Measurements from ENCODE around the gene TMEM19.
"Not testable (repeated sequence)": the region's sequence is repeated elsewhere in the genome, so short reads cannot be mapped to it uniquely, and the experiment has no call there.

TMEM19 gene

DNA sequence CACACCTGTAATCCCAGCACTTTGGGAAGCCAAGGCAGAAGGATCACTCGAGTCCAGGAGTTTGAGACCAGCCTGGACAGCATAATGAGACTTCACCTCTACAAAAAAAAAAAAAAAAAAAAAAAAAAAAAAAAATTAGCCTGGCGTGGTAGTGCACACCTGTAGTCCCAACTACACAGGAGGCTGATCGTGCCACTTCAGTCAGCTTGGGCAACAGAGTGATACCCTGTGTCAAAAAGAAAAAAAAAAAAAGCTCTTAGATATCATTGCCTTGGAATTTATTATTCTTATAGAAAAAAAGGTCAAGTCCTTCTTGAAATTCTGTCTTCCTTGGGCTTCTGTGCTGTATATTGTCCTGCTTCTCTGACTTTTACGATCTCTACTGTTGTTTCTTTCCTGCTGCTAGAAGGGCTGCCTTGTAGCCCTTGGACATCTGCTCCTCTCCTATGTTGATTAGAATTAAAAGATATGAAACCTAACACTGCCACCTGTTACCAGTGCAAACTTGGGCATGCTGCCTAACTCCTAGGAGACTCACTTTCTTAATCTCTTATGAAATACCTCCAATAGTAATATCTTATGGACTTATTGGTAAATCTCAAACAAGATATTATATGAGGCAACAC is 5.7 kb downstream of the TMEM19 start:
- H3K9ac ChIP-seq (ENCODE audit: low read length in 2 of 2) = no peak overlapping the region
- no peaks in the 10 kb centered on the region for H3K36me3 ChIP-seq (ENCODE audit: control insufficient read depth in 2 of 2, insufficient read depth in 2 of 2, low read length in 2 of 2)
- no peaks in the 10 kb centered on the region for H3K9me3 ChIP-seq (ENCODE audit: control insufficient read depth in 2 of 2, low read length in 2 of 2)
- no peak overlapping the region for H3K4me3 ChIP-seq (ENCODE audit: low read length in 2 of 2)
- no peak overlapping the region for H3K27ac ChIP-seq (ENCODE audit: low read length)
- H3K27me3 ChIP-seq (ENCODE audit: control insufficient read depth in 1 of 2, insufficient read depth in 2 of 2, low read length in 2 of 2) = no peaks in the 10 kb centered on the region
- no peaks in the 10 kb centered on the region for H3K4me1 ChIP-seq (ENCODE audit: control insufficient read depth, insufficient read depth, low read length)

GRCh38 chr12:71693126-71693525 is 7.2 kb downstream of the TMEM19 start:
- H3K9ac ChIP-seq (ENCODE audit: low read length in 2 of 2) = no peak overlapping the region
- no peak overlapping the region for H3K4me3 ChIP-seq (ENCODE audit: low read length in 2 of 2)
- no peaks in the 10 kb centered on the region for H3K4me1 ChIP-seq (ENCODE audit: control insufficient read depth, insufficient read depth, low read length)
- peaks cover 0 to 8% of the 10 kb centered on the region in 2 donors for H3K36me3 ChIP-seq (ENCODE audit: control insufficient read depth in 2 of 2, insufficient read depth in 2 of 2, low read length in 2 of 2)
- no peaks in the 10 kb centered on the region for H3K27me3 ChIP-seq (ENCODE audit: control insufficient read depth in 1 of 2, insufficient read depth in 2 of 2, low read length in 2 of 2)
- H3K9me3 ChIP-seq (ENCODE audit: control insufficient read depth in 2 of 2, low read length in 2 of 2) = no peaks in the 10 kb centered on the region
- no peak overlapping the region for H3K27ac ChIP-seq (ENCODE audit: low read length)

GRCh38 chr12:71693651-71694050 is 7.8 kb downstream of the TMEM19 start:
- H3K27ac ChIP-seq (ENCODE audit: low read length); H3K4me3 ChIP-seq (ENCODE audit: low read length in 2 of 2): not testable (repeated sequence)

GRCh38 chr12:71694099-71694820 is 8.4 kb downstream of the TMEM19 start:
- no peaks in the 10 kb centered on the region for H3K4me1 ChIP-seq (ENCODE audit: control insufficient read depth, insufficient read depth, low read length)
- H3K9ac ChIP-seq (ENCODE audit: low read length in 2 of 2) = no peak overlapping the region
- no peaks in the 10 kb centered on the region for H3K9me3 ChIP-seq (ENCODE audit: control insufficient read depth in 2 of 2, low read length in 2 of 2)
- H3K27ac ChIP-seq (ENCODE audit: low read length) = no peak overlapping the region
- no peak overlapping the region for H3K4me3 ChIP-seq (ENCODE audit: low read length in 2 of 2)
- no peaks in the 10 kb centered on the region for H3K27me3 ChIP-seq (ENCODE audit: control insufficient read depth in 1 of 2, insufficient read depth in 2 of 2, low read length in 2 of 2)
- peaks cover 4 to 16% of the 10 kb centered on the region in 2 donors for H3K36me3 ChIP-seq (ENCODE audit: control insufficient read depth in 2 of 2, insufficient read depth in 2 of 2, low read length in 2 of 2)

More at GRCh38 chr12:71693651-71694050, 7.8 kb downstream of the TMEM19 start:
- H3K9ac ChIP-seq (ENCODE audit: low read length in 2 of 2); H3K27me3 ChIP-seq (ENCODE audit: control insufficient read depth in 1 of 2, insufficient read depth in 2 of 2, low read length in 2 of 2); H3K4me1 ChIP-seq (ENCODE audit: control insufficient read depth, insufficient read depth, low read length); H3K9me3 ChIP-seq (ENCODE audit: control insufficient read depth in 2 of 2, low read length in 2 of 2): not testable (repeated sequence)
- peaks cover 0 to 11% of the 10 kb centered on the region in 2 donors for H3K36me3 ChIP-seq (ENCODE audit: control insufficient read depth in 2 of 2, insufficient read depth in 2 of 2, low read length in 2 of 2)

DNA sequence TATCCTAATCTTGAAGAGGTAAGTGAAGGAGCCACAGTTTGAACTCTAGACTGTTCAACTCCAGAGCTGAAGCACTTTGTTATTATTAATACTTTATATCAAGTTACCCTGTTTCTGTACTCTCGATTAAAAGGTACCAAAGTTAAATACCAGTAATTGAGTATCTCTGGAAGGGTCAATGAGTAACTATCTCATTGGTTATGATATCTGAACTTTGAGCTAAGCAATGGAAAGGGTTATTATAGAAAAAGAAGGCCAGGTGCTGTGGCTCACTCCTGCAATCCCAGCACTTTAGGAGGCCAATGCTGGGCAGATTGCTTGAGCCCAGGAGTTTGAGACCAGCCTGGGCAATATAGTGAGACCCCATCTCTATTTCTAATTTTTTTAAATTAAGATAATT is 9.9 kb downstream of the TMEM19 start:
- H3K4me3 ChIP-seq (ENCODE audit: low read length in 2 of 2) = no peak overlapping the region
- H3K9ac ChIP-seq (ENCODE audit: low read length in 2 of 2) = no peak overlapping the region
- peaks cover 11 to 25% of the 10 kb centered on the region in 2 donors for H3K36me3 ChIP-seq (ENCODE audit: control insufficient read depth in 2 of 2, insufficient read depth in 2 of 2, low read length in 2 of 2)
- no peaks in the 10 kb centered on the region for H3K4me1 ChIP-seq (ENCODE audit: control insufficient read depth, insufficient read depth, low read length)
- H3K9me3 ChIP-seq (ENCODE audit: control insufficient read depth in 2 of 2, low read length in 2 of 2) = no peaks in the 10 kb centered on the region
- no peak overlapping the region for H3K27ac ChIP-seq (ENCODE audit: low read length)
- no peaks in the 10 kb centered on the region for H3K27me3 ChIP-seq (ENCODE audit: control insufficient read depth in 1 of 2, insufficient read depth in 2 of 2, low read length in 2 of 2)

- peaks cover 16 to 24% of the 10 kb centered on the region in 2 donors for H3K36me3 ChIP-seq (ENCODE audit: control insufficient read depth in 2 of 2, insufficient read depth in 2 of 2, low read length in 2 of 2)
- not testable (repeated sequence) for H3K9me3 ChIP-seq (ENCODE audit: control insufficient read depth in 2 of 2, low read length in 2 of 2); H3K4me3 ChIP-seq (ENCODE audit: low read length in 2 of 2); H3K9ac ChIP-seq (ENCODE audit: low read length in 2 of 2); H3K27ac ChIP-seq (ENCODE audit: low read length); H3K4me1 ChIP-seq (ENCODE audit: control insufficient read depth, insufficient read depth, low read length); H3K27me3 ChIP-seq (ENCODE audit: control insufficient read depth in 1 of 2, insufficient read depth in 2 of 2, low read length in 2 of 2)
Measured at GRCh38 chr12:71702181-71702580, 16.3 kb downstream of the TMEM19 start.

GRCh38 chr12:71702590-71702989 is 16.7 kb downstream of the TMEM19 start:
- H3K27me3 ChIP-seq (ENCODE audit: control insufficient read depth in 1 of 2, insufficient read depth in 2 of 2, low read length in 2 of 2) = no peaks in the 10 kb centered on the region
- no peaks in the 10 kb centered on the region for H3K9me3 ChIP-seq (ENCODE audit: control insufficient read depth in 2 of 2, low read length in 2 of 2)
- no peaks in the 10 kb centered on the region for H3K4me1 ChIP-seq (ENCODE audit: control insufficient read depth, insufficient read depth, low read length)
- H3K27ac ChIP-seq (ENCODE audit: low read length) = no peak overlapping the region
- no peak overlapping the region for H3K9ac ChIP-seq (ENCODE audit: low read length in 2 of 2)
- peaks cover 16 to 22% of the 10 kb centered on the region in 2 donors for H3K36me3 ChIP-seq (ENCODE audit: control insufficient read depth in 2 of 2, insufficient read depth in 2 of 2, low read length in 2 of 2)
- H3K4me3 ChIP-seq (ENCODE audit: low read length in 2 of 2) = no peak overlapping the region

GRCh38 chr12:71703206-71703605 is 17.3 kb downstream of the TMEM19 start:
- Histone ChIP-seq H3K27ac (ENCODE audit: low read length) (no peak overlapping the region), H3K36me3 (ENCODE audit: control insufficient read depth in 2 of 2, insufficient read depth in 2 of 2, low read length in 2 of 2) (peaks cover 16 to 17% of the 10 kb centered on the region in 2 donors), H3K9me3 (ENCODE audit: control insufficient read depth in 2 of 2, low read length in 2 of 2) (no peaks in the 10 kb centered on the region), H3K9ac (ENCODE audit: low read length in 2 of 2) (no peak overlapping the region), H3K4me1 (ENCODE audit: control insufficient read depth, insufficient read depth, low read length) (no peaks in the 10 kb centered on the region), H3K4me3 (ENCODE audit: low read length in 2 of 2) (no peak overlapping the region), H3K27me3 (ENCODE audit: control insufficient read depth in 1 of 2, insufficient read depth in 2 of 2, low read length in 2 of 2) (no peaks in the 10 kb centered on the region)

- Histone ChIP-seq H3K4me3 (ENCODE audit: low read length in 2 of 2) (no peak overlapping the region), H3K27ac (ENCODE audit: low read length) (no peak overlapping the region), H3K36me3 (ENCODE audit: control insufficient read depth in 2 of 2, insufficient read depth in 2 of 2, low read length in 2 of 2) (peaks cover 5 to 11% of the 10 kb centered on the region in 2 donors), H3K27me3 (ENCODE audit: control insufficient read depth in 1 of 2, insufficient read depth in 2 of 2, low read length in 2 of 2) (no peaks in the 10 kb centered on the region), H3K9me3 (ENCODE audit: control insufficient read depth in 2 of 2, low read length in 2 of 2) (no peaks in the 10 kb centered on the region), H3K9ac (ENCODE audit: low read length in 2 of 2) (no peak overlapping the region), H3K4me1 (ENCODE audit: control insufficient read depth, insufficient read depth, low read length) (no peaks in the 10 kb centered on the region)
Measured at GRCh38 chr12:71704920-71705319, 19.0 kb downstream of the TMEM19 start.

DNA sequence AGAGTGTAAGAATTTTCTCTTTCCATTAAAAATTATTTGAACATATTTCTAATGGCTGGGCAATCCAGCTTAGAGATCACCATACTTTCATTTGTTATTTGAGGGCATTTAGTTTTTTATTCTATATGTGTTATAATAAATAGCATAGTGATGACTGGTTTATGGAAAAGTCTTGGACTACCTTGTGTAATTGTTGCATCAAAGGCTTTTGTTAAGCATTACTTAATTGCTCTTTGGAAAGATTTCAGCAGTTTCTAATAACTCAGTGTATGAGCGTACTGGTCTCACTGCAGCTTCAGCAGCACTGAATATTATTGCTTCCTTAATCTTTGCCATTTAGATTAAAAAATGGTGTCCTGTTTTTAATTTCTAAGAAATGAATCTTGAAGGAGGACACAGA is 22.8 kb downstream of the TMEM19 start:
- Histone ChIP-seq H3K4me3 (ENCODE audit: low read length in 2 of 2) (no peak overlapping the region), H3K36me3 (ENCODE audit: control insufficient read depth in 2 of 2, insufficient read depth in 2 of 2, low read length in 2 of 2) (no peaks in the 10 kb centered on the region), H3K4me1 (ENCODE audit: control insufficient read depth, insufficient read depth, low read length) (no peaks in the 10 kb centered on the region), H3K9ac (ENCODE audit: low read length in 2 of 2) (no peak overlapping the region), H3K27me3 (ENCODE audit: control insufficient read depth in 1 of 2, insufficient read depth in 2 of 2, low read length in 2 of 2) (no peaks in the 10 kb centered on the region), H3K27ac (ENCODE audit: low read length) (no peak overlapping the region), H3K9me3 (ENCODE audit: control insufficient read depth in 2 of 2, low read length in 2 of 2) (no peaks in the 10 kb centered on the region)

All from stomach smooth muscle (tissue), 2 donors.